ENCODE results near the gene NIM1K. TPM values are rescaled to one million over a fixed set of nuclear protein-coding genes. Genes with fewer than 3 reads are reported as not detected.

NIM1K gene
- total RNA-seq, 1 donor from 2014 or later, result 0.51 TPM

Other genes starting within 250 kb of the NIM1K start
- gene ANXA2R, start 151.9 kb upstream of the NIM1K start, total RNA-seq, result 6.7 and 7.9 TPM in 2 replicates
- 50.8 and 57.6 TPM in 2 replicates for gene ZNF131, start 71.3 kb upstream of the NIM1K start, total RNA-seq
- 133 and 160 TPM in 2 replicates for gene HMGCS1, start 121.2 kb downstream of the NIM1K start, total RNA-seq
- gene CCL28, start 220.2 kb downstream of the NIM1K start, total RNA-seq, result 10.7 and 11.6 TPM in 2 replicates